Breast epithelium (tissue), 4 donors: Measurements from ENCODE around the gene DSCAML1. TPM values are rescaled to one million over a fixed set of nuclear protein-coding genes. Genes with fewer than 3 reads are reported as not detected.

Experiments
- DNase-seq, 2 donors: peaks; one replicate each; pipeline ENCODE4 v3.0.0-alpha.2; 2019; ENCODE audit warnings: low spot score in 2 of 2
- H3K27ac ChIP-seq, 2 donors: fragments of 200-600 bp; sonication (generic) in 1 of 2; one replicate each; pipeline ENCODE4 v1.5.1; 2016 to 2019; ENCODE audit warnings: mild to moderate bottlenecking in 1 of 2
- H3K27me3 ChIP-seq, 2 donors: fragments of 200-600 bp; sonication (generic) in 1 of 2; one replicate each; pipeline versions ENCODE4 v1.5.1 to v1.6.0; 2017 to 2019; ENCODE audit warnings: control low read depth in 1 of 2, mild to moderate bottlenecking in 1 of 2
- H3K36me3 ChIP-seq: fragments of 200-600 bp; one replicate; pipeline ENCODE4 v1.5.1; 2019
- H3K4me1 ChIP-seq, 2 donors: fragments of 200-600 bp; sonication (generic); one replicate each; pipeline ENCODE4 v1.5.1; 2016 to 2019; ENCODE audit warnings: control low read depth in 1 of 2
- H3K4me3 ChIP-seq, 3 donors: fragments of 200-600 bp; sonication (generic); 1 replicate in 2 of 3; 2 replicates in 1 of 3; pipeline ENCODE4 v1.5.1; 2016 to 2019; ENCODE audit warnings: mild to moderate bottlenecking in 3 of 3, moderate library complexity in 2 of 3
- H3K9me3 ChIP-seq, 2 donors: fragments of 200-600 bp; sonication (generic) in 1 of 2; one replicate each; pipeline ENCODE4 v1.5.1; 2016 to 2019; ENCODE audit warnings: control low read depth in 1 of 2
- POLR2A ChIP-seq: fragments of 450-650 bp; IDR thresholded peaks from one replicate; pipeline ENCODE4 v1.6.1; 2016; ENCODE audit warnings: antibody characterized with exemption, mild to moderate bottlenecking, moderate library complexity
- POLR2AphosphoS5 ChIP-seq, 3 donors: sonication (generic); formaldehyde crosslinking; IDR thresholded peaks; one replicate each; pipeline ENCODE4 v1.6.1; 2017; ENCODE audit warnings: antibody characterized with exemption in 3 of 3
- intact Hi-C: fragments of 100-400 bp; cut with DNase I; formaldehyde crosslinking; loops from one replicate; pipeline ENCODE4 v1.15.1; 2023; ENCODE audit warnings: low total_unique reads
- total RNA-seq, 3 donors: library from RNA; depleted of rRNA; stranded (reverse); fragments of >200 nt; gene quantifications; one replicate each; pipeline ENCODE4 v1.1.0, GENCODE V29; 2016
- TF ChIP-seq, protein P1 (sequence below), 3 donors: fragments of 450-650 bp; IDR thresholded peaks; one replicate each; pipeline ENCODE4 v1.5.1; 2016 to 2017; ENCODE audit warnings: antibody characterized with exemption in 3 of 3, mild to moderate bottlenecking in 3 of 3, moderate library complexity in 3 of 3

DSCAML1 gene
- total RNA-seq, 3 donors from 2014 or later, result 0.33 to 1.8 (median 0.64) TPM

DNA sequence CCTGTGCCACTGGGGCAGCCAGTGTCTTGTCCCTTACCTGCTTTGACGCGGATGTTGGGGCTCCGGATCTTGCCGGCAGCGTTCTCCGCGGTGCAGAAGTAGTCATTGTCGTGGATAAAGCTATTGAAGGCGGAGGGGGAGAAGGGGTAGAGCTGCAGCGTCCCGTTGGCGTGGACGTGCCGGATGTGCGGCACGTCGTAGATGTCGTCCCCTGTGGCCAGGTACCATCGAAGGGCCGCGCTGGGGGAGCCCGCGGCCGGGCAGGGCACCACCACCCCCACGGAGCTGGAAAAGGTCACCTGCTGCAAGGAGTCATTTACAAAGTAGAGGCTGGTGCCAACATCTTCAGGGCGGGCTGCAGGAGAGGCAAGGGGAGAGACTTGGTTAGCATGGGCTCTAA lies 16.6 kb downstream of the DSCAML1 start:
- TF ChIP-seq POLR2A (no peak), POLR2AphosphoS5 (IDR thresholded peaks at IDR 0.05) (no peak)
- TF ChIP-seq, protein P1, sequence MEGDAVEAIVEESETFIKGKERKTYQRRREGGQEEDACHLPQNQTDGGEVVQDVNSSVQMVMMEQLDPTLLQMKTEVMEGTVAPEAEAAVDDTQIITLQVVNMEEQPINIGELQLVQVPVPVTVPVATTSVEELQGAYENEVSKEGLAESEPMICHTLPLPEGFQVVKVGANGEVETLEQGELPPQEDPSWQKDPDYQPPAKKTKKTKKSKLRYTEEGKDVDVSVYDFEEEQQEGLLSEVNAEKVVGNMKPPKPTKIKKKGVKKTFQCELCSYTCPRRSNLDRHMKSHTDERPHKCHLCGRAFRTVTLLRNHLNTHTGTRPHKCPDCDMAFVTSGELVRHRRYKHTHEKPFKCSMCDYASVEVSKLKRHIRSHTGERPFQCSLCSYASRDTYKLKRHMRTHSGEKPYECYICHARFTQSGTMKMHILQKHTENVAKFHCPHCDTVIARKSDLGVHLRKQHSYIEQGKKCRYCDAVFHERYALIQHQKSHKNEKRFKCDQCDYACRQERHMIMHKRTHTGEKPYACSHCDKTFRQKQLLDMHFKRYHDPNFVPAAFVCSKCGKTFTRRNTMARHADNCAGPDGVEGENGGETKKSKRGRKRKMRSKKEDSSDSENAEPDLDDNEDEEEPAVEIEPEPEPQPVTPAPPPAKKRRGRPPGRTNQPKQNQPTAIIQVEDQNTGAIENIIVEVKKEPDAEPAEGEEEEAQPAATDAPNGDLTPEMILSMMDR (IDR thresholded peaks at IDR 0.05), result no peak
- peaks cover 0 to 9% of the 10 kb centered on the region in 2 donors for H3K27me3 ChIP-seq
- intact Hi-C loops, result loop anchor here (5.0 kb wide), 1 partner anchor 1072 kb away; no protein-coding TSS in a partner anchor
- no peaks in the 10 kb centered on the region for H3K4me1 ChIP-seq
- H3K36me3 ChIP-seq, result no peaks in the 10 kb centered on the region
- no peak overlapping the region for H3K4me3 ChIP-seq
- DNase-seq, result no peak
- no peak overlapping the region for H3K27ac ChIP-seq
- no peaks in the 10 kb centered on the region for H3K9me3 ChIP-seq

DNA sequence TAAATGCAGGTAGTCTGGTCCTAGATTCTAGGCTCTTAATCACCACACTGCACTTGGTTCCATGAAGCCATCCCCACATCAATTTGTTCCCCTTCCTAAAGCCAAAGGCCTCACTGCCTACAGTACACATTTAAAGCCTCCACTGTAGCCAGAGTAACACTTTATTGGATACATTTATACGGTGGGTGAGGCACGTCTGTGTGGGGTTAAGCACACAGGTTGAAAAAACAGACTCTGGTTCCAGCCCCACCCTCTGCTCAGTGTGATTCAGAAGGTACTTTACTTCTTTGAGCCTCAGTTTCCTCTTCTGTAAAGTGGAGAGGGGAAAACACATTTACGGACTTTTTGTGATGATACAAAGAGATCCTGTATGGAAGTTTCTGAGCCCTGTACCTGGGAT lies 22.5 kb downstream of the DSCAML1 start:
- TF ChIP-seq, protein P1 (IDR thresholded peaks at IDR 0.05), result no peak
- TF ChIP-seq POLR2A (no peak), POLR2AphosphoS5 (IDR thresholded peaks at IDR 0.05) (no peak)
- H3K27ac ChIP-seq, result no peak overlapping the region
- DNase-seq, result no peak
- H3K9me3 ChIP-seq, result no peaks in the 10 kb centered on the region
- peaks cover 0 to 3% of the 10 kb centered on the region in 2 donors for H3K27me3 ChIP-seq
- H3K4me3 ChIP-seq, result no peak overlapping the region
- intact Hi-C loops, result no loop called here
- no peaks in the 10 kb centered on the region for H3K36me3 ChIP-seq
- no peaks in the 10 kb centered on the region for H3K4me1 ChIP-seq

DNA sequence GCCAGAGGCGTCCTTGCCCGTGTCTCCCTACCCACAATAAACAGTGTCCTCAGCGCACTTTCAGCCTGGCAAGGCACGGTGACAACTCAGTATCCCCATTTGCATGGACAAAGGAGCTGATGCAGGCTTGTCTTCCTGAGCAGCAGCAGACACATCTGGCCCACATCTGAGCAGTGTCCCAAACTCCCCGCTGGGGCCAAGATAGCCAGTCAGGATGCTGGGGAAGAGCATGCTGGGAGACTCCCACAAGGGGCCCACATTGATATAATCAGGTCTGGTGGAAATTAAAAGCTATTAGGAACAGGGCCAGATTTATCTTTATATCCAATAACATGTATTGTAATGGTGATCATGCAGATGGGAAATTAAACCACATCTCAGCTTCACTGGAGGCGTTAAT lies 24.7 kb downstream of the DSCAML1 start:
- intact Hi-C loops, result no loop called here
- Histone ChIP-seq H3K4me3 (no peak overlapping the region), H3K27ac (no peak overlapping the region), H3K9me3 (no peaks in the 10 kb centered on the region), H3K4me1 (no peaks in the 10 kb centered on the region), H3K36me3 (no peaks in the 10 kb centered on the region), H3K27me3 (no peaks in the 10 kb centered on the region)
- no peak for DNase-seq
- TF ChIP-seq, protein P1 (IDR thresholded peaks at IDR 0.05), result no peak
- TF ChIP-seq POLR2A (no peak), POLR2AphosphoS5 (IDR thresholded peaks at IDR 0.05) (no peak)

DNA sequence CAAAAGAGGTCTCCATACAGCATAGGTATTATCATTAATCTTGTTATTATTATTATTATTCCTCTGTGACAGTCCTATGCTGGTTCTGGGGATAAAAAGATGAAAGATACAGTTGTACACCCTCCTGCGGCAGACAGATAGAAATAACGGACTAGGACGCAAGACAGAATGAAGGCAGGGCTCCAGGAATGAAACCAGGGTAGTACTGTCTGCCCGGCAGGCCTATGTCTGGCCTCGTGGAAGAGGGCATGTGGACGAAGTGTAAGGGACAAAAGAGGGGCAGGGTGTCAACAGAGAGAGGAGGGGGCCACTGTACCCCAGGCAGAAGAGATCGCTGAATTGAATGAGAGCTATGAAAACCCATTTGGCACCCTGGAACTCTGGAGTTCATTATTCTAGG lies 25.2 kb downstream of the DSCAML1 start:
- Histone ChIP-seq H3K4me3 (no peak overlapping the region), H3K27me3 (no peaks in the 10 kb centered on the region), H3K4me1 (no peaks in the 10 kb centered on the region), H3K9me3 (no peaks in the 10 kb centered on the region), H3K36me3 (no peaks in the 10 kb centered on the region), H3K27ac (no peak overlapping the region)
- TF ChIP-seq POLR2A, result no peak
- no peak for DNase-seq
- intact Hi-C loops, result no loop called here

DNA sequence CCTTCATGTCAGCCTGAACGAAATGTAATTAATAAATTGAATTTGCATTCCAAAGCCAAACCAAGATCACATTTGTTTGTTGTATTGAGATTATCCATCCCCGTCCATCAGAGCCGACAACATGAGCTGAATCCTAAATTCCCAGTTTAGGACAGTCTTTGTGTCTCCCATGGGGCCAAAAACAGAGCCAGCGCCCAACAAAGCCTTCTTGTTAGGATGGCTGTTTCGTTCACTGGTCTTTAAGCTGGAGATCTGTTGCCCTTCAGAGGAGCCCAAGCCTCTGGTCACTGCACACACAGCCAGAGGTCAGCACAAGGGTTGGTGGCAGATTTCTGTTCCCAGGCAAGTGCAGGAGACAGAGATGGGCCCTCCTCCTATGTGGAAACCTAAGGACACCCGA lies 25.8 kb downstream of the DSCAML1 start:
- no peak for TF ChIP-seq POLR2A
- TF ChIP-seq, protein P1 (IDR thresholded peaks at IDR 0.05), result no peak
- TF ChIP-seq POLR2AphosphoS5 (IDR thresholded peaks at IDR 0.05), result no peak
- Histone ChIP-seq H3K4me1 (no peaks in the 10 kb centered on the region), H3K9me3 (no peaks in the 10 kb centered on the region), H3K36me3 (no peaks in the 10 kb centered on the region), H3K4me3 (no peak overlapping the region), H3K27ac (no peak overlapping the region), H3K27me3 (no peaks in the 10 kb centered on the region)
- intact Hi-C loops, result no loop called here
- no peak for DNase-seq

DNA sequence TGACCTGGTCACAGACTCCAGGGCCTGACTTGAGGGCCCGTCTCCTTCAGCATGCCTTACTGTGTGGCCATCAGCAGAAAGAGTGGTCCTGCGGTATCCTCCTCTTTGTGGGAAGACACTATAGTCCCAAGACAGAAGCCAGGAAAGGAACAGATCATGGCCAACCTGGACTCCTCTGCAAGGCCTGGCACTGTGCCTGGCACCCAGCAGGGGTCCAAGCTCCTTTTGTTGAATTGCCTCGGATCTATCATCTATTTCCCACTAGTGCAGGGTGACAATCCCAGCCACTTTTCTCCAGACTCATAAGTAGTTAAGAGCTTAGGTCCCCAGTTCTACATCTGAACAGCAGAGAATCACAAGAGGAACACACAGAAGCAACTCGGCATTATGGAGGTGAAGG lies 27.0 kb downstream of the DSCAML1 start:
- no peak for TF ChIP-seq POLR2A
- TF ChIP-seq, protein P1 (IDR thresholded peaks at IDR 0.05), result no peak
- no peak for TF ChIP-seq POLR2AphosphoS5 (IDR thresholded peaks at IDR 0.05)
- Histone ChIP-seq H3K9me3 (no peaks in the 10 kb centered on the region), H3K36me3 (no peaks in the 10 kb centered on the region), H3K4me3 (no peak overlapping the region), H3K27ac (no peak overlapping the region), H3K4me1 (no peaks in the 10 kb centered on the region), H3K27me3 (no peaks in the 10 kb centered on the region)
- intact Hi-C loops, result no loop called here
- no peak for DNase-seq
